GM21381 (cell line): ENCODE data around the gene MZT2B.
"Not testable (repeated sequence)": the region's sequence is repeated elsewhere in the genome, so short reads cannot be mapped to it uniquely, and the experiment has no call there.

Experiments
- ATAC-seq: cut with Tn5 transposase; IDR thresholded peaks from one replicate; pipeline ENCODE4 v1.9.1; 2021; ENCODE audit warnings: mild to moderate bottlenecking, moderate library complexity; ENCODE audit not compliant: unreplicated experiment

Gene MZT2B

GRCh38 chr2:130152136-130152815, 29.8 kb upstream of the MZT2B start:
- not testable (repeated sequence) for ATAC-seq

GRCh38 chr2:130152816-130153595, 29.1 kb upstream of the MZT2B start:
- no peak for ATAC-seq

- ATAC-seq = not testable (repeated sequence)
Observed at GRCh38 chr2:130153721-130154422, 28.2 kb upstream of the MZT2B start.

GRCh38 chr2:130154423-130154770, 27.7 kb upstream of the MZT2B start:
- ATAC-seq = not testable (repeated sequence)

- no peak for ATAC-seq
Observed at GRCh38 chr2:130154773-130155765, 27.0 kb upstream of the MZT2B start.

GRCh38 chr2:130155956-130156623, 26.0 kb upstream of the MZT2B start:
- not testable (repeated sequence) for ATAC-seq

- ATAC-seq = no peak
Observed at GRCh38 chr2:130156624-130157004, 25.4 kb upstream of the MZT2B start.

GRCh38 chr2:130157354-130157753, 24.7 kb upstream of the MZT2B start:
- ATAC-seq = peak; percentile 38

GRCh38 chr2:130157825-130158514, 24.1 kb upstream of the MZT2B start:
- ATAC-seq = peak; percentile 82

GRCh38 chr2:130158631-130159030, 23.4 kb upstream of the MZT2B start:
- ATAC-seq = no peak

GRCh38 chr2:130159376-130159775, 22.7 kb upstream of the MZT2B start:
- ATAC-seq = not testable (repeated sequence)

GRCh38 chr2:130160131-130160530, 21.9 kb upstream of the MZT2B start:
- no peak for ATAC-seq

- not testable (repeated sequence) for ATAC-seq
Observed at GRCh38 chr2:130160838-130161705, 21.0 kb upstream of the MZT2B start.

GRCh38 chr2:130162486-130162885, 19.6 kb upstream of the MZT2B start:
- not testable (repeated sequence) for ATAC-seq

- no peak for ATAC-seq
Observed at GRCh38 chr2:130162968-130163367, 19.1 kb upstream of the MZT2B start.

GRCh38 chr2:130165293-130166016, 16.6 kb upstream of the MZT2B start:
- ATAC-seq = no peak

GRCh38 chr2:130166611-130167010, 15.5 kb upstream of the MZT2B start:
- not testable (repeated sequence) for ATAC-seq

GRCh38 chr2:130169163-130169562, 12.9 kb upstream of the MZT2B start:
- ATAC-seq = not testable (repeated sequence)
